HG03565 (cell line): Measurements from ENCODE around the gene SLC44A3.
A peak's percentile ranks its signal among the peaks of the same experiment; 100 is the strongest.

Experiments
- ATAC-seq: cut with Tn5 transposase; IDR thresholded peaks from one replicate; pipeline ENCODE4 v1.9.1; 2021; ENCODE audit warnings: mild to moderate bottlenecking, moderate library complexity; ENCODE audit not compliant: unreplicated experiment

Gene SLC44A3

DNA sequence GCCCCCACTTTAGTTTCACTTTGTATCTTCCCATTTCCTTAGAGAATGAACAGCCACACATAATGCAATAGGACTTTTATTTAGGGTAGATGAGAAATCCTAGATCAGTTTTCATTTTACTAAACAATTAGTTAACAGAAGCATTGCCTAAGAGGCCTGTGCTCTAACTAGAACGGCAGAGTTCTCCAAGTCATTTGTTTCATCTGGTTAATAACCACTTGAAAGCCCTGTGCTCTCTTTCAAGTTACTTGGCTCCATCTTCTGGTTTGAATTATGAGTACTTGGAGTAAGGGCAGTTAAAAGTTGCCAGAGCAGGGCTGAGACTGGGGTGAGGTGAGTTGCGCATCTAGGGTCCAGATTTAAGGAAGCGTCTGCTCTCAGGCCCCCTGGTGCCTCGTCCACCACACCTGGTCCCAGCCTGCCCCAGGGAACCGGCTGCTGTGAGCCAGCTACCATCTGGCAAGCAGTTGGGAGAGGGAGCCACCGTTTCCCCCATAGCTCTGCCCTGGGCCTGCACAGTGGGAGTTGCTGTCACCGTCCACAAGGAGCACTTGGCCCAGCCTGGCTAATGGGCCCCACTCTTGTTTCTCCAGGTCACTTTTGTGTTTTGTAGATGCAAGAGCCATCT lies 18.1 kb upstream of the SLC44A3 start:
- peak; percentile 75 for ATAC-seq

DNA sequence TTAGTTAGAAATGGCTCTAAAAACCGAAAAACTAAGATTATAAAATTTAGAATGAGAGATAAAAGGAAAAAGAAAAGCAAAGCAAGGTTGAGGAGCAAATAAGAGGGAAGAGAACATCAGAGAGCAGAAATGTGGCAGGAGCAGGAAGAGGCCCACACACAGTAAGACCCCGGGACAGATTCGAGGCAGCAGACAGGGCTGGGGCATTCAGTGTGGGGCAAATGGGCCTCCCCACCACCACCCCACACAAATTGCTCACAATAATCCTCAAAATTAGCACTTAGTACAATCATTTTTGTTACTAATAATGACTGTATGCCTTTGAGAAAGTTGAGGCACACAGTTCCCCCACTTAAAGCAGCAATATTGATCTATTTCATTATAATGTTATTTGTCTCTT lies 17.1 kb upstream of the SLC44A3 start:
- ATAC-seq, result no peak

DNA sequence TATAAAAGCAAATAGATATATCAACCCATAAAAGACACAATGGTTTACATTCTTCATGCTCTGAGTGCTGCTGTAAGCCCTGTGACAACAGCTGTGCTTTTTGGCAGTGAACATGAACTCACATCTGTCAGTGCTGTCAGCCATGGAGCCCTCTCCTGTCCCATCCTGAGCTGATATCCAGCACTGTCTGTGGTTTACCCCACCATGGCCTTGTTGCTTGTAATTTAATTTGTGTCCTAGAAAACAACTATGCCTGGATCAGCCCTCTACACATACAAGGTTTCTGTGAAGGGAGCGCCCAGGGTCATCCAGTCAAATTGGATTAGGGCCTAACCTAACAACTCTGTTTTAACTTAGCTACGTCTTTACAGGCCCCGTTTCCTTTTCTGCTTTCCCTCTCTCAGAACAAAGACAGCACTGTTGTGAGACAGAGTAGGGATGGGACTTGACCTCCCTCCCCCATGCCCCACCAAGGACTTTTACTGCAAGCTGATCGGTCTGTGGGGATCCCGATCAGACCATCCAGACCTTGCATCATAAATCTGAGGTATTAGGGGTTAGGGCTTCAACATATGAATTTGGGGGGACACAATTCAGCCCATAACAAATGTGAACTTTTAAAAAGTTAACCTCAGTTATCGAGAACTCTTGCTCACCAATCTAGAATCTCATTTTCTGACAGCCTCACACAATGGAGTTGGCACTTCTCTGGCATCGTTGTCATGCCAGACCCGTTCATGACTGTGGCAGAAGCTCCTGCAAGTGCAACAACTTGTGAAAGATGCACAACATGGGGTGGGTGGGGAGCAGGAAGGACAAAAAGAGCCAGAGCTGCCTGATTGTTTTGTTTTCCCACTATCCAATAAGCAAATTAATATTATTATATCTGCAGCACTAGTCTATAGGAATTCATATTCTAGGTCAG lies 16.4 kb upstream of the SLC44A3 start:
- ATAC-seq, result no peak

DNA sequence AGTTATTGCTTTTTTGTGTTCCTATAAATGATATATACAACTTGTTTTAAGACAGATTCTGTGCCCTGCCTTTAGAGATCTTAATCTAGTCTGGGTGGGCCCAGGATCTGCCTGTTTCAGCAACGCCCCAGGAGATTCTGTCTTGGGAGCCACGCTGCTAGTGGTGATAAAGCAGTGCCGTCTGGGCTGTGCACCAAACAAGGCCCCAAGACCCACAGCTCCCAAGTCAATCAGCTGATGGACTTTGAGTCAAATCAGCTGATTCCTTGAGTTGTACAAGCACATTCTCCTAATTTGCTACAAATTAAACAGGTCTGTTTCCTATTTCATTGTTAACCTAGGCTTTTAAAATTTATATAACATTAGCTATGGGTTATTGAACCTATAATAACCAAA lies 15.7 kb upstream of the SLC44A3 start:
- no peak for ATAC-seq

DNA sequence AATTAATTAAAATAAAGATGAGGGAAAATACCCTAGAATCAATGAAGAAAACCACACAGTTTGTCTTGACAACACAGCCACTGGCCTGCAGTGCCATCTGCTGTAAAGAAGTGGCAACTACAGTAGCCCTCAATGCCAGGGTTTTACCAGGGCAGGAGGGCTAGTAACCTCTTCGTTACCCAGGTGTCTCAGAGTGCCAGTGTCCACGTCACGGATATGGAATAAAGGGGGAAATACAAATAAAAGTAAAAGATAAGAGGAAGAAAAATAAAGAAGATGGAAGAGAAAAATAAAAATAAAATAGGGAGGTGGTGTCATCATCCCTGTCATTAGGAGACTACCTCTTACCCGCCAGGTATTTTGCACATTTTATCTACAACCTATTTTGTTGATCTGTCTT lies 14.2 kb upstream of the SLC44A3 start:
- no peak for ATAC-seq

DNA sequence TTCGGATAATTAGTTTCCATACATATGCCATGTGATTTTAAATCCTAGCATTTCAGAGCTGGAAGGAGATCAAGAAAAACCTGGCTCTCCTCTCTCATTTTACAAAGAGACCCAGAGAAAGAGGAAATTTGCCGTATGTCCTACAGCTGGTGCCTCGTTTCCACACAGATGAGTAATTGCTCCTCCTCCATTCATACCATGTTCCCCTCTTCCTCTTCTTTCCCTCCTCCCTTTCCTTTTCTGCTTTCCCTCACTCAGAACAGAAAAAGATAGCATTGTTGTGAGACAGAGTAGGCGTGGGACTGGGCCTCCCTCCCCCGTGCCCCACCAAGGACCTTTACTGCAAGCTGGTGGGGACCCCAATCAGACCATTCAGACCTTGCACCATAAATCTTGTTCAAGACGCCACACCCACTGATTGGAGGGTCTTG lies 13.7 kb upstream of the SLC44A3 start:
- ATAC-seq, result no peak

DNA sequence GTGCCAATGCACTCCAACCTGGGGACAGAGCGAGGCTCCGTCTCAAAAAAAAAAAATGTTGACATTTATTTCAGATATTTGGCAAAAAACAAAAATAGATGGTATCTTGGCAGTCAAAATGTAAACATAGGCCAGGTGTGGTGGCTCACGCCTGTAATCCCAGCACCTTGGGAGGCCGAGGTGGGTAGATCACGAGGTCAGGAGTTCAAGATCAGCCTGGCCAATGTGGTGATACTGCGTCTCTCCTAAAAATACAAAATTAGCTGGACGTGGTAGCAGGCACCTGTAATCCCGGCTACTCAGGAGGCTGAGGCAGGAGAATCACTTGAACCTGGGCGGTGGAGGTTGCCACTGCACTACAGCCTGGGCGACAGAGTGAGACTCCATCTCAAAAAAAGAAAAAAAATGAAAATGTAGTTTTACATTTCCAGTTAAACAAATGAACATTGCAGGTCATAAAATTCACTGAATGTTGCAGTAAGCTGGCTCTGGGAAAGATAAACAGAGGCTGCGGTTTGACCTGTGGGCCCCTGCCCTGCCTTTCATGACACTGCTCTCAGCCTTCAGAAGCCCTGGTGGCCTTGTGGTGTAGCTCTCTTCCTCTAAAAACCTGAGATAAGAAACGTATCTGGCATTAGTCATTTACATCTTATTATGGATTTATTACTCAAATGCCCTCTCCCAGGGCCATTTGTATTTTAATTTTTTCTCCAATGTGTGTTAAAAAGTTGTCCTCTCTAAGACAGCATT lies 12.2 kb upstream of the SLC44A3 start:
- ATAC-seq, result no peak

DNA sequence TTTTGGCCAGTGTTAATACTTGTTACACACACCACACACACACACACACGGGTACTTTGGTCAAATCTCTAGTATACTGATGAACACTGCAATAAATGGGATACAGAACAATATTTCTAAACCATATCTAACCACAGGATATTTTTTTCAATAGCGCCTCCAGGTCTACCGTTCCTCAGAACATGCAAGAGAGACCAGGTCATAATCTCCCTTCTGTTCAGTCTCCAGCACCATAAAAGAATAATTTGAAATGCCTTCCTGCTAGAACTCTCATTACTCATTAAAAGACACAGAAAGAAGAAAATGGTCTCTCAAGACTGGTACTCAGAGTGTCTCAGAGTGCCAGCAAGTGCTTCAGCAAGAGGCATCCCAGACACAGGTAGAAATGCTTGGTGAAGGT lies 11.5 kb upstream of the SLC44A3 start:
- ATAC-seq, result no peak

DNA sequence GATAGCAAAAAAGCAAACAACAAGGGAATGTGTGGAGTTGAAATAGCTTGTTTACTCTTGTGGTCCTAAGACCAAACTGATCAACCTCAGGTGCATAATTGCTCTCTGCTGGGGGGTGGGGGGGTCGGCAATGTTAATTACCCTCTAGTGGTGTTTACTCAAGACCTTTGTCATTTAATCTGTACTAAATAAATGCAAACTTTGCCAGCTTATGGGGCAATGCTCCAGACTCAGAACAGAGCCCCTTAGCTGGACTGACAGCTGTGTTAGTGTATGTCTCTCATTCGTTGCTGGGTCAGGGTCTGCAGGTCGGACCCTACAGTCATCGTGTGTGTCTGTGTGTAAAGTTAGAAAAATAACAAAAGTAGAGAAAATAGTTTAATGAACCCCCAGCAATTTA lies 7.2 kb upstream of the SLC44A3 start:
- no peak for ATAC-seq

DNA sequence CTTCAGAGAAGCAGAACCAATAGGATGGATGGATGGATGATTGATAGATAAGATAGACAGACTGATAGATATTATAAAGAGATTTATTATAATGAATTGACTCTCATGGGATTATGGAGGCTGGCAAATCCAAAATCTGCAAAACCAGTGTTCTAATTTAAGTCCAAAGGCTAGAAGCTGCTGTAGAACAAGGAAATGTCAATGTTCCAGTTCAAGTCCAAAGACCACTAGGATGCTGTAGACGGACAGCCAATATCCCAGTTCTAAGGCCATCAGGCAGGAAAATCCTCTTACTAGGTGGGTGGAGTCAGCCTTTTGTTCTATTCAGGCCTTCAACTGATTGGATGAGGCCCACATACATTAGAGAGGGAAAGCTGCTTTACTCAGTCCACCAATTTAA lies 4.1 kb upstream of the SLC44A3 start:
- no peak for ATAC-seq

DNA sequence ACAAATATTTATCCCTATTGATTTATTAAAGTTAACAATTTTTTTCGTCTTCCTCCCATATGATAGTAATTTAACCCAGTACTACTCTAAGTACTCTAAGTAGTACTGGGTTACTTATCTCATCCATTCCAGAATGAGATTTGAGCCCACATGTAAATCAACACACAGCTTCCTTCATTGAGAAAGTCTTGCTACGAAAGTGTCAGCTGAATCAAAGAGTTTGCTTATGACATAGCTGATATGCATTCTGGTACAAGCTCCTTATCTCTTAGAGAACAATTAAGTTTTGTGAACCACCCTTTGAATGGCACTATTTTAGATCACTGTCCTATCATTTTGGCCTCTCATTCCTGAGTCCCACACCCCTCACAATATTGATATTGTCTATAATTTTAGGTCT lies 2.4 kb upstream of the SLC44A3 start:
- ATAC-seq, result no peak

DNA sequence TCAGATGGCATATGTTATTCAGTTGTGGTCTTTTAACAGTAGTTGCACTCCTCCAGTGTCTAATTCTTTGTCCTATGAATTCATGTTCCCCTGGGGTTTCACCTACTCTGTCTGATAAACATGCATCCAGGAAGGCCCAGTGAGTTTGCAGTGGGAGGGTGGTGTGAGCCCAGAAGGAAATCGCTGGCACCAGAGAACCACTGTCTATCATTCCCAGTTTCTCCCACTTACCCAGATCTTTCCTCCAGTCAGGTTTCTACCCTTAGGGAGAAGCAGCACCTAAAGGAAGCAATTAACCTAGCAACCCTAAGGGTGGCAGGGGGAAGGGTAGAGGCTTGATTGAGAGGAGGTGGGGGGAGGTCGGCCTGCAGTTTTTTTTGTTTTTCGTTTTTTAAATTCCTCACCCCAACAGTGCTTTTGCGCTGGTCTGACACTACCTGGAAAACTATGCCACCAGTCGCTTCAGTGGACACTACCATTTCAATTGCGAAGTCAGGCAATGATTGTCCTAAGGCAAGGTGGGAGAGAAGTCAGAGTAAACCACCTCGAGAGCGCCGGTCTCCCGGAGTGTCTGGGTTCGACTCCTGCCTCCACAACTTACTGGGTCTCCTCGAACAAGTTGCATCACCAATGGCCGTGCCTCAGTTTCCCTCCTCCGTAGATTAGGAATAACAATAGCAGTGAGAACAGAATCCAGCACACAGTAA lies 766 bp upstream of the SLC44A3 start:
- no peak for ATAC-seq

DNA sequence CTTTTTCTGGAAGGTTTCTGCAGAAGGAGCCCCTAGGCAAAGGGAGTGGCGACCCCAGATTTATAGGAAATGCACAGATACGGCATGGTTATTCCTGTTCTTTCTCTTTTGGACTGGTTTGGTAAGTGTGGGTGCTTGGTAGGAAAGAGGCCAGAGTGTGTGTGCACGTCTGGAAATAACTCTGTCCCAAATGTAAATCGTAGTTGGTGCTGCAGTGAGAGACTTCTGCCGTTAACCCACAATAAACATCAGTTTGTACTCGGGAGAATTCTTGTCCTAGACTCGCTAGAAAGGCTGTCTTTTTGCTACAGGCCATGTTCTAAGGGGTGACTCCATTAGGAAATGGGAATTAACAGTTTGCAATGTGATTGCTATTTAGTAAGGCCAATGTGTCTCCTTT lies 779 bp downstream of the SLC44A3 start:
- ATAC-seq, result no peak

DNA sequence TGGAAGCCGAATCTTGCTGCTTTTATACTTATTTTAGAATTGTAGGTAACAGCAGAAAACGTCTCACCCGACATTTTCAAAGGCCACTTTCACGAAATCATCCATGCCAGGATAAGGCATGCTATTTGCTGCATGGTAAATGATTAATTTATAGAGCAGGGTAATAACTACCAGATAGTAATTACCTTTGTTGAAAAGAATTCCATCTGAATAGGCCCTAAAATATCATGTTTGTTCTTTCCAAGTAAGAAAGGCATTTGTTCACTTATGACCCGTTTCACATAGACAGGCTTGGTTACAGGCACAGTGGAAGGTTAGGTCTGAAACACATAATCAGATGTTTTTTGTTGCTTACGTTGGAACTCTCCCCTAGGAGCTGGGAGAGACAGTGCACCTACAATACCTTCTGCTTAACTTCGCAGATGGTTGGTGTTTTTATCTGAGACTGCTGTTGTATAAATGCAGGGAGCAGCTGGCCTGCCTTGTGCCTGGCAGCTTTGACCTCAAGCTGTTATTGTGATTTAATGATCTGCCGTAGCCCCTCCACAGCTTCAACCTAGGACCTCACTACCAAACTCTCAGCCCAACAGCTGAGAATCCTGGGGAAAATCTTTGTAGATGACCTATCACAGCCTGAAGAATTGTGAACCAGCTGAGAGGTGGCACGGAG lies 1.6 kb downstream of the SLC44A3 start:
- no peak for ATAC-seq

DNA sequence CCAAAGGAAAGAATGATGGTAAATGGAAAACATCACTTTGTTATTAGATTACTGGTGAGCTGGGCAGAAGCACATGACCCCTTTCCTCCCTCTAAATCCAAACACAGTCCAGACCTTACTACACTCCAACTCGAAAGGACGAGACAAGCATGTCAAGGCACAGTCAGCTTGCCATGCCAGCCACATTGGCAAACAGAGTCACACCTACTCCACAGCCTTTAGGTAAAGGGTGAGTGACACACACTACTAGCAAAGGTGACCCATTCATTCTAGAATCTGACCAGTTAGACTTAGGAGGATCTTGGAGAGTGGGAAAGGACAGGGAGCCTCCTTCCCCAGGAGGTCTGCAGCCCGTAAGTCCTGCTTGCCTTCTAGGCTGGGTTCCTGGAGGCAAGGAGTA lies 3.0 kb downstream of the SLC44A3 start:
- no peak for ATAC-seq

DNA sequence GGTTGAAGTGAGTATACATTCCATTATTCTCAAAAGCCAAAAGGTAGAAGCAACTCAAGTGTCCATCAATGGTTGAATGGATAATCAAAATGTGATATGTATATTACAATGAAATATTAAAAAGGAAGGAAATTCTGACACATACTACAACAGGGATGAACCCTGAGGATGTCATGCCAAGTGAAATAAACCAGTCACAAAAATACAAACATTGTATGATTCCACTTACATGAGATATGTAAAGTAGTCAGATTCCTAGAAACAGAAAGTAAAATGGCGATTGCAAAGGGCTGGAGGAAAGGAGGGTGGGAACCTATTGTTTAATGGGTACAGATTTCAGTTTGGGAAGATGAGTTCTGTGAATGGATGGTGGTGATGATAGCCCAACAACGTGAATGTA lies 5.8 kb downstream of the SLC44A3 start:
- ATAC-seq, result no peak

DNA sequence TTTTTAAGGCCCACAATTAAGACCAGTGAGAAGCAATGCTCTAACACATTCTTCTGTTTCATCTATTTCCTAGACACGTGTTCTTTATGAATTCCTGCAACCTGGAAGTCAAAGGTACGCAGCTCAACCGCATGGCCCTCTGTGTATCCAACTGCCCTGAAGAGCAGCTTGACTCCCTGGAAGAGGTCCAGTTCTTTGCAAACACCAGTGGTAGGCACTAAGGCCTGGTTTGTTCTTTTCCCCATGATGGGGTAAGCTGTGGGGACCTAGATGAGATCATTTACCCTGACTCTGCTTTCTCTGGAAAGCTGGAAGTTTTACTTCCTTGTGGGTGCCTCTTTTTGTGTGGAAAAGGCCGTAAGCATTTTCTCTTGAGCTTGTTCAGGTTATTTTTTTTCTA lies 7.3 kb downstream of the SLC44A3 start:
- ATAC-seq, result no peak

DNA sequence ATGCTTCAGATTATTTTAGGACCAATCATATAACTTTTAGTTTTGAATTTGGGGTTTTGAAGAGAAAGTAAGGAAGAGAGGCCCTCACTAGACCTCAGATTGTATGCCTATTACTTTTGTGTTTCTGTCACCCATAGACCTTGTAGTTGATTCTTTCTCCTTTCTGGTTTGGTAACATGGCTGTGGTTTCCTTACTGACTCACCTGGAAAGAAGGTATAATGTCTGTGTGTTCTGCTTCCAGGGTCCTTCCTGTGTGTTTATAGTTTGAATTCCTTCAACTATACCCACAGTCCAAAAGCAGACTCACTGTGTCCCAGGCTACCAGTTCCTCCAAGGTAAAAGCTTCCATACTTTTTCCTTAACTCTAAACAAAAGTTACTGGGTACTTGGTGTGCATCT lies 8.1 kb downstream of the SLC44A3 start:
- ATAC-seq, result no peak

DNA sequence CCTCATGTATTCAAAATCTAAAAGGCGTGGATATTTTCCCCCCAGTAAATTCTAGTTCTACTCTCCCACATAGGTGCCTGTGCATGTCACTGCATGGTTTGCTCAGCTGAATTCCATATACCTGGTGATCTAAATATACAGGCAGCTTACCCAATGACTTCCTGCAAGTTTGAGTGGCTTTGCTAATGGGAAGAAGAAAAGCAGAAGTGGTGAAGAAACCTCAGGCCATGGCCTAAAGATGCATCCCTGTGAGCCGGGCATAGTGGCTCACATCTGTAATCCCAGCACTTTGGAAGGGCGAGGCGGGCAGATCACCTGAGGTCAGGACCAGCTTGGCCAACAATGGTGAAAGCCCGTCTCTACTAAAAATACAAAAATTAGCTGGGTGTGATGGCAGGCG lies 11.5 kb downstream of the SLC44A3 start:
- no peak for ATAC-seq

DNA sequence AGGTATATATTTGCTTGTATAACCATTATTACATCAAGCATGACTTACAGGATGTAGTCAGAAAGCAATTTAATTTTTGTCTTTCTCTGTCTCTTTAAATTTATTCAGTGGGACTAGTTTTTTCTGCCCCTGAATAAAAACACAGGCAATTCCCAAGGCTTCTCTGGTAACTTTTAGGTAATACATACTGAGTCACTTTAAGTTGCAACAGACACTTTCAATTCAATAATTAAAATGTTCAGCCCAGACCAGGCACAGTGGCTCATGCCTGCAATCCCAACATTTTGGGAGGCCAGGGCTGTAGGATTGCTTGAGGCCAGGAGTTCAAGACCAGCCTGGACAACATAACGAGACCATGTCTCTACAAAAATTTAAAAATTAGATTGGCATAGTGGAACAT lies 12.3 kb downstream of the SLC44A3 start:
- ATAC-seq, result no peak
